GM23338 (cell line): ENCODE measurements around the gene ZNF592. TPM values are rescaled to one million over a fixed set of nuclear protein-coding genes. Genes with fewer than 3 reads are reported as not detected.

Experiments used
- ATAC-seq: fragments of 200-7000 bp; cut with Tn5 transposase; 3 replicates; pipeline ENCODE4 v1.9.1; 2020
- DNase-seq: peaks from one replicate; pipeline ENCODE4 v3.0.0-alpha.2; 2015; ENCODE audit warnings: low spot score
- H2AFZ ChIP-seq: fragments of 200-600 bp; sonication (generic); 2 replicates; pipeline ENCODE4 v1.8.0; 2016; ENCODE audit warnings: antibody characterized with exemption, mild to moderate bottlenecking, moderate library complexity
- H3F3A ChIP-seq: fragments of 200-600 bp; sonication (generic); replicated peaks from 2 replicates; pipeline ENCODE4 v1.8.0; 2017; ENCODE audit warnings: antibody characterized with exemption, mixed run types, low read depth
- H3K27ac ChIP-seq: fragments of 200-600 bp; sonication (generic); 2 replicates; pipeline ENCODE4 v1.6.1; 2016; ENCODE audit warnings: low read depth
- H3K27me3 ChIP-seq: fragments of 200-600 bp; sonication (generic); 2 replicates; pipeline ENCODE4 v1.8.0; 2016; ENCODE audit warnings: mild to moderate bottlenecking, mixed run types, moderate library complexity; ENCODE audit not compliant: insufficient read depth
- H3K36me3 ChIP-seq: fragments of 200-600 bp; sonication (generic); 2 replicates; pipeline ENCODE4 v1.8.0; 2016; ENCODE audit warnings: mild to moderate bottlenecking; ENCODE audit not compliant: insufficient read depth
- H3K4me1 ChIP-seq: fragments of 200-600 bp; sonication (generic); 2 replicates; pipeline ENCODE4 v1.8.0; 2016; ENCODE audit warnings: mild to moderate bottlenecking, moderate library complexity; ENCODE audit not compliant: insufficient read depth
- H3K4me2 ChIP-seq: fragments of 200-600 bp; sonication (generic); 2 replicates; pipeline ENCODE4 v1.7.1; 2017; ENCODE audit warnings: mixed run types
- H3K4me3 ChIP-seq: fragments of 200-600 bp; sonication (generic); 2 replicates; pipeline ENCODE4 v1.6.1; 2016; ENCODE audit warnings: mixed run types
- H3K79me2 ChIP-seq: fragments of 200-600 bp; sonication (generic); replicated peaks from 2 replicates; pipeline ENCODE4 v1.8.0; 2017; ENCODE audit warnings: mild to moderate bottlenecking; ENCODE audit not compliant: insufficient read depth
- H3K9me2 ChIP-seq: fragments of 200-600 bp; sonication (generic); 2 replicates; pipeline ENCODE4 v1.8.0; 2017; ENCODE audit not compliant: insufficient read depth
- H4K20me1 ChIP-seq: fragments of 200-600 bp; sonication (generic); replicated peaks from 2 replicates; pipeline ENCODE4 v1.8.0; 2017; ENCODE audit warnings: mild to moderate bottlenecking; ENCODE audit not compliant: insufficient read depth
- H3K27ac Mint-ChIP-seq: 2 replicates; pipeline ENCODE4 v1.8.0; 2020; ENCODE audit warnings: inconsistent platforms, mild to moderate bottlenecking, moderate library complexity, mixed read lengths
- H3K27me3 Mint-ChIP-seq: 3 replicates; pipeline ENCODE4 v1.8.0; 2022; ENCODE audit warnings: low read depth, mild to moderate bottlenecking, moderate library complexity, mixed read lengths, inconsistent platforms; ENCODE audit not compliant: insufficient read depth, poor library complexity
- H3K36me3 Mint-ChIP-seq: 3 replicates; pipeline ENCODE4 v1.8.0; 2021; ENCODE audit warnings: low read depth, mild to moderate bottlenecking, inconsistent platforms, moderate library complexity, mixed read lengths
- H3K4me1 Mint-ChIP-seq: 3 replicates; pipeline ENCODE4 v1.8.0; 2020; ENCODE audit warnings: mild to moderate bottlenecking, inconsistent platforms, mixed read lengths
- H3K4me3 Mint-ChIP-seq: 3 replicates; pipeline ENCODE4 v1.8.0; 2021; ENCODE audit warnings: moderate library complexity, mild to moderate bottlenecking, inconsistent platforms, mixed read lengths
- H3K9me3 Mint-ChIP-seq: 3 replicates; pipeline ENCODE4 v1.8.0; 2020; ENCODE audit warnings: moderate library complexity, mild to moderate bottlenecking, inconsistent platforms, mixed read lengths
- CREB1 ChIP-seq: fragments of 250-450 bp; sonication (Bioruptor Pico); IDR thresholded peaks from 2 replicates; pipeline ENCODE4 v1.5.0; 2020; ENCODE audit warnings: low read depth, mild to moderate bottlenecking, moderate library complexity
- EZH2 ChIP-seq: fragments of 200-600 bp; sonication (generic); IDR thresholded peaks from one replicate; pipeline ENCODE4 v1.8.0; 2017; ENCODE audit warnings: antibody characterized with exemption, mild to moderate bottlenecking, low read depth; ENCODE audit not compliant: unreplicated experiment
- EZH2phosphoT487 ChIP-seq: fragments of 200-600 bp; sonication (generic); IDR thresholded peaks from one replicate; pipeline ENCODE4 v1.8.1; 2018; ENCODE audit warnings: antibody characterized with exemption; ENCODE audit not compliant: unreplicated experiment
- JUNB ChIP-seq: IDR thresholded peaks from one replicate; pipeline ENCODE4 v1.6.1; 2016; ENCODE audit warnings: antibody characterized with exemption; ENCODE audit not compliant: unreplicated experiment
- NANOG ChIP-seq: IDR thresholded peaks from 2 replicates; pipeline ENCODE4 v1.6.1; 2016; ENCODE audit warnings: antibody characterized with exemption, borderline replicate concordance
- POLR2AphosphoS5 ChIP-seq: IDR thresholded peaks from 2 replicates; pipeline ENCODE4 v1.6.1; 2016; ENCODE audit warnings: antibody characterized with exemption, low read depth
- STAT1 ChIP-seq: IDR thresholded peaks from one replicate; pipeline ENCODE4 v1.6.1; 2016; ENCODE audit warnings: antibody characterized with exemption; ENCODE audit not compliant: unreplicated experiment
- ZNF114 ChIP-seq: fragments of 250-450 bp; sonication (Bioruptor Pico); IDR thresholded peaks from 2 replicates; pipeline ENCODE4 v1.5.0; 2020; ENCODE audit warnings: mild to moderate bottlenecking, moderate library complexity
- ZNF331 ChIP-seq: fragments of 250-450 bp; sonication (Bioruptor Pico); IDR thresholded peaks from 2 replicates; pipeline ENCODE4 v1.5.0; 2020; ENCODE audit warnings: low read depth, mild to moderate bottlenecking, moderate library complexity
- polyA plus RNA-seq: library from polyadenylated mRNA; unstranded; fragments of >200 nt; fragmentation: Nextera tagmentation; extraction: Ambion mirVana; gene quantifications from 2 replicates; pipeline ENCODE4 v1.2.1, GENCODE V29; 2016
- total RNA-seq: library from RNA; depleted of rRNA; stranded (reverse); fragments of >200 nt; shearing (Covaris generic); gene quantifications from 2 replicates; pipeline ENCODE4 v1.2.3, GENCODE V29; 2014
- TF ChIP-seq, protein P1 (sequence below): IDR thresholded peaks from 2 replicates; pipeline ENCODE4 v1.6.1; 2016; ENCODE audit warnings: antibody characterized with exemption
- TF ChIP-seq, protein P2 (sequence below), 2 experiments: fragments of 200-600 bp in 1 of 2; sonication (generic) in 1 of 2; conservative IDR thresholded peaks; 2 replicates each; pipeline versions ENCODE4 v1.5.1 to v1.6.1; 2016 to 2017; ENCODE audit warnings: antibody characterized with exemption in 2 of 2, low read depth in 2 of 2, mild to moderate bottlenecking in 2 of 2, moderate library complexity in 1 of 2
- TF ChIP-seq, protein P3 (sequence below): IDR thresholded peaks from one replicate; pipeline ENCODE4 v1.6.1; 2018; ENCODE audit warnings: antibody characterized with exemption; ENCODE audit not compliant: unreplicated experiment
- TF ChIP-seq, protein P4 (sequence below): fragments of 250-450 bp; sonication (Bioruptor Pico); IDR thresholded peaks from 2 replicates; pipeline ENCODE4 v1.5.0; 2020; ENCODE audit warnings: mild to moderate bottlenecking, moderate library complexity

ZNF592 gene
- total and polyA plus RNA-seq, 2 experiments from 2014 or later = 4.4 to 21.4 TPM

DNA sequence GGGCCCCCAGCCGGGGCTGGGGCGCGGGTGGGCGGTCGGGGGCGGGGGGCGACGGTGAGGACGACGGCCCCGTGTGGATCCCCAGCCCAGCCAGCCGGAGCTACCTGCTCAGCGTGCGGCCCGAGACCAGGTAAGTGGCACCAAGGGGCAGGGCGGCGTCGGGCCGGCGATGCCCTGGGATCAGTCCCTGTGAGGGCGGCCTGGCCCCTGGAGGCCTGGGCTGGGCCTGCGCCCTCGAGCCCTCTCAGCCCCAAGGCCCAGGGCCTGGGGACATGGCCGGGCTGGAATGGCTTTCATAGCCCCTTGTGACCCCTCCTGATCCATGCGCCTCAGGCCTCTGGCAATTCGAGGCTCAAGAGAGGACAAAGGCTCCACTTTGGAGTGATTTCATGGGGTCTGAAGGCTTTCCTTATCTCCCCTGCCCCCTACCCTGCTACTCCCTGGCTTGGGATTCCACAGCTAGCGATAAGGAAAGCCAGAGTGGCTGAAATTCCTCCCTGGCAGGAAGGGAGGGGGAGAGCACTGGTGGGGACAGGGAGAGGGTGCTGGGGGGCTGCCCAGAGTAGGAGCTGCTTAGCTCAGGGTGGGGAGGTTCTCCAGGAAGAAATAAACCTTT lies 69.2 kb downstream of the ZNF592 start:
- no peak overlapping the region for H3K27ac Mint-ChIP-seq
- DNase-seq (peak; percentile 75), ATAC-seq (peak; percentile 76)
- peaks cover 21% of the 10 kb centered on the region for H3K79me2 ChIP-seq
- H3K36me3 Mint-ChIP-seq = peaks cover 9% of the 10 kb centered on the region
- no peaks in the 10 kb centered on the region for H3K36me3 ChIP-seq
- no peaks in the 10 kb centered on the region; the same call in none of the 2 replicates for H4K20me1 ChIP-seq
- H3K9me3 Mint-ChIP-seq = no peaks in the 10 kb centered on the region
- H3K27me3 ChIP-seq = peaks cover 5% of the 10 kb centered on the region; the same call in 1 of the 2 replicates
- peaks cover 12% of the 10 kb centered on the region for H3K27me3 Mint-ChIP-seq
- peak overlapping the region; percentile 87 for H2AFZ ChIP-seq
- H3K4me1 Mint-ChIP-seq = peaks cover 36% of the 10 kb centered on the region
- H3F3A ChIP-seq = 0 out of 2 replicates have a peak, but pooled peaks cover 5% of the 10 kb centered on the region
- no peaks in the 10 kb centered on the region for H3K9me2 ChIP-seq
- peak overlapping the region; percentile 52 for H3K4me3 ChIP-seq
- H3K4me3 Mint-ChIP-seq = peak overlapping the region; percentile 75
- TF ChIP-seq JUNB (no peak), NANOG (no peak), EZH2 (no peak), STAT1 (no peak), ZNF114 (CRISPR knock-in tag) (no peak), CREB1 (CRISPR knock-in tag) (no peak), ZNF331 (no peak), POLR2AphosphoS5 (no peak; the same call in 1 of the 2 replicates), EZH2phosphoT487 (no peak)
- TF ChIP-seq, protein P1, sequence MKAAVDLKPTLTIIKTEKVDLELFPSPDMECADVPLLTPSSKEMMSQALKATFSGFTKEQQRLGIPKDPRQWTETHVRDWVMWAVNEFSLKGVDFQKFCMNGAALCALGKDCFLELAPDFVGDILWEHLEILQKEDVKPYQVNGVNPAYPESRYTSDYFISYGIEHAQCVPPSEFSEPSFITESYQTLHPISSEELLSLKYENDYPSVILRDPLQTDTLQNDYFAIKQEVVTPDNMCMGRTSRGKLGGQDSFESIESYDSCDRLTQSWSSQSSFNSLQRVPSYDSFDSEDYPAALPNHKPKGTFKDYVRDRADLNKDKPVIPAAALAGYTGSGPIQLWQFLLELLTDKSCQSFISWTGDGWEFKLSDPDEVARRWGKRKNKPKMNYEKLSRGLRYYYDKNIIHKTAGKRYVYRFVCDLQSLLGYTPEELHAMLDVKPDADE = no peak
- TF ChIP-seq, protein P2, sequence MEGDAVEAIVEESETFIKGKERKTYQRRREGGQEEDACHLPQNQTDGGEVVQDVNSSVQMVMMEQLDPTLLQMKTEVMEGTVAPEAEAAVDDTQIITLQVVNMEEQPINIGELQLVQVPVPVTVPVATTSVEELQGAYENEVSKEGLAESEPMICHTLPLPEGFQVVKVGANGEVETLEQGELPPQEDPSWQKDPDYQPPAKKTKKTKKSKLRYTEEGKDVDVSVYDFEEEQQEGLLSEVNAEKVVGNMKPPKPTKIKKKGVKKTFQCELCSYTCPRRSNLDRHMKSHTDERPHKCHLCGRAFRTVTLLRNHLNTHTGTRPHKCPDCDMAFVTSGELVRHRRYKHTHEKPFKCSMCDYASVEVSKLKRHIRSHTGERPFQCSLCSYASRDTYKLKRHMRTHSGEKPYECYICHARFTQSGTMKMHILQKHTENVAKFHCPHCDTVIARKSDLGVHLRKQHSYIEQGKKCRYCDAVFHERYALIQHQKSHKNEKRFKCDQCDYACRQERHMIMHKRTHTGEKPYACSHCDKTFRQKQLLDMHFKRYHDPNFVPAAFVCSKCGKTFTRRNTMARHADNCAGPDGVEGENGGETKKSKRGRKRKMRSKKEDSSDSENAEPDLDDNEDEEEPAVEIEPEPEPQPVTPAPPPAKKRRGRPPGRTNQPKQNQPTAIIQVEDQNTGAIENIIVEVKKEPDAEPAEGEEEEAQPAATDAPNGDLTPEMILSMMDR (conservative IDR thresholded peaks at IDR 0.05; ENCODE audit: low read depth in 2 of 2) = no peak
- TF ChIP-seq, protein P3, sequence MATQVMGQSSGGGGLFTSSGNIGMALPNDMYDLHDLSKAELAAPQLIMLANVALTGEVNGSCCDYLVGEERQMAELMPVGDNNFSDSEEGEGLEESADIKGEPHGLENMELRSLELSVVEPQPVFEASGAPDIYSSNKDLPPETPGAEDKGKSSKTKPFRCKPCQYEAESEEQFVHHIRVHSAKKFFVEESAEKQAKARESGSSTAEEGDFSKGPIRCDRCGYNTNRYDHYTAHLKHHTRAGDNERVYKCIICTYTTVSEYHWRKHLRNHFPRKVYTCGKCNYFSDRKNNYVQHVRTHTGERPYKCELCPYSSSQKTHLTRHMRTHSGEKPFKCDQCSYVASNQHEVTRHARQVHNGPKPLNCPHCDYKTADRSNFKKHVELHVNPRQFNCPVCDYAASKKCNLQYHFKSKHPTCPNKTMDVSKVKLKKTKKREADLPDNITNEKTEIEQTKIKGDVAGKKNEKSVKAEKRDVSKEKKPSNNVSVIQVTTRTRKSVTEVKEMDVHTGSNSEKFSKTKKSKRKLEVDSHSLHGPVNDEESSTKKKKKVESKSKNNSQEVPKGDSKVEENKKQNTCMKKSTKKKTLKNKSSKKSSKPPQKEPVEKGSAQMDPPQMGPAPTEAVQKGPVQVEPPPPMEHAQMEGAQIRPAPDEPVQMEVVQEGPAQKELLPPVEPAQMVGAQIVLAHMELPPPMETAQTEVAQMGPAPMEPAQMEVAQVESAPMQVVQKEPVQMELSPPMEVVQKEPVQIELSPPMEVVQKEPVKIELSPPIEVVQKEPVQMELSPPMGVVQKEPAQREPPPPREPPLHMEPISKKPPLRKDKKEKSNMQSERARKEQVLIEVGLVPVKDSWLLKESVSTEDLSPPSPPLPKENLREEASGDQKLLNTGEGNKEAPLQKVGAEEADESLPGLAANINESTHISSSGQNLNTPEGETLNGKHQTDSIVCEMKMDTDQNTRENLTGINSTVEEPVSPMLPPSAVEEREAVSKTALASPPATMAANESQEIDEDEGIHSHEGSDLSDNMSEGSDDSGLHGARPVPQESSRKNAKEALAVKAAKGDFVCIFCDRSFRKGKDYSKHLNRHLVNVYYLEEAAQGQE = no peak
- TF ChIP-seq, protein P4, sequence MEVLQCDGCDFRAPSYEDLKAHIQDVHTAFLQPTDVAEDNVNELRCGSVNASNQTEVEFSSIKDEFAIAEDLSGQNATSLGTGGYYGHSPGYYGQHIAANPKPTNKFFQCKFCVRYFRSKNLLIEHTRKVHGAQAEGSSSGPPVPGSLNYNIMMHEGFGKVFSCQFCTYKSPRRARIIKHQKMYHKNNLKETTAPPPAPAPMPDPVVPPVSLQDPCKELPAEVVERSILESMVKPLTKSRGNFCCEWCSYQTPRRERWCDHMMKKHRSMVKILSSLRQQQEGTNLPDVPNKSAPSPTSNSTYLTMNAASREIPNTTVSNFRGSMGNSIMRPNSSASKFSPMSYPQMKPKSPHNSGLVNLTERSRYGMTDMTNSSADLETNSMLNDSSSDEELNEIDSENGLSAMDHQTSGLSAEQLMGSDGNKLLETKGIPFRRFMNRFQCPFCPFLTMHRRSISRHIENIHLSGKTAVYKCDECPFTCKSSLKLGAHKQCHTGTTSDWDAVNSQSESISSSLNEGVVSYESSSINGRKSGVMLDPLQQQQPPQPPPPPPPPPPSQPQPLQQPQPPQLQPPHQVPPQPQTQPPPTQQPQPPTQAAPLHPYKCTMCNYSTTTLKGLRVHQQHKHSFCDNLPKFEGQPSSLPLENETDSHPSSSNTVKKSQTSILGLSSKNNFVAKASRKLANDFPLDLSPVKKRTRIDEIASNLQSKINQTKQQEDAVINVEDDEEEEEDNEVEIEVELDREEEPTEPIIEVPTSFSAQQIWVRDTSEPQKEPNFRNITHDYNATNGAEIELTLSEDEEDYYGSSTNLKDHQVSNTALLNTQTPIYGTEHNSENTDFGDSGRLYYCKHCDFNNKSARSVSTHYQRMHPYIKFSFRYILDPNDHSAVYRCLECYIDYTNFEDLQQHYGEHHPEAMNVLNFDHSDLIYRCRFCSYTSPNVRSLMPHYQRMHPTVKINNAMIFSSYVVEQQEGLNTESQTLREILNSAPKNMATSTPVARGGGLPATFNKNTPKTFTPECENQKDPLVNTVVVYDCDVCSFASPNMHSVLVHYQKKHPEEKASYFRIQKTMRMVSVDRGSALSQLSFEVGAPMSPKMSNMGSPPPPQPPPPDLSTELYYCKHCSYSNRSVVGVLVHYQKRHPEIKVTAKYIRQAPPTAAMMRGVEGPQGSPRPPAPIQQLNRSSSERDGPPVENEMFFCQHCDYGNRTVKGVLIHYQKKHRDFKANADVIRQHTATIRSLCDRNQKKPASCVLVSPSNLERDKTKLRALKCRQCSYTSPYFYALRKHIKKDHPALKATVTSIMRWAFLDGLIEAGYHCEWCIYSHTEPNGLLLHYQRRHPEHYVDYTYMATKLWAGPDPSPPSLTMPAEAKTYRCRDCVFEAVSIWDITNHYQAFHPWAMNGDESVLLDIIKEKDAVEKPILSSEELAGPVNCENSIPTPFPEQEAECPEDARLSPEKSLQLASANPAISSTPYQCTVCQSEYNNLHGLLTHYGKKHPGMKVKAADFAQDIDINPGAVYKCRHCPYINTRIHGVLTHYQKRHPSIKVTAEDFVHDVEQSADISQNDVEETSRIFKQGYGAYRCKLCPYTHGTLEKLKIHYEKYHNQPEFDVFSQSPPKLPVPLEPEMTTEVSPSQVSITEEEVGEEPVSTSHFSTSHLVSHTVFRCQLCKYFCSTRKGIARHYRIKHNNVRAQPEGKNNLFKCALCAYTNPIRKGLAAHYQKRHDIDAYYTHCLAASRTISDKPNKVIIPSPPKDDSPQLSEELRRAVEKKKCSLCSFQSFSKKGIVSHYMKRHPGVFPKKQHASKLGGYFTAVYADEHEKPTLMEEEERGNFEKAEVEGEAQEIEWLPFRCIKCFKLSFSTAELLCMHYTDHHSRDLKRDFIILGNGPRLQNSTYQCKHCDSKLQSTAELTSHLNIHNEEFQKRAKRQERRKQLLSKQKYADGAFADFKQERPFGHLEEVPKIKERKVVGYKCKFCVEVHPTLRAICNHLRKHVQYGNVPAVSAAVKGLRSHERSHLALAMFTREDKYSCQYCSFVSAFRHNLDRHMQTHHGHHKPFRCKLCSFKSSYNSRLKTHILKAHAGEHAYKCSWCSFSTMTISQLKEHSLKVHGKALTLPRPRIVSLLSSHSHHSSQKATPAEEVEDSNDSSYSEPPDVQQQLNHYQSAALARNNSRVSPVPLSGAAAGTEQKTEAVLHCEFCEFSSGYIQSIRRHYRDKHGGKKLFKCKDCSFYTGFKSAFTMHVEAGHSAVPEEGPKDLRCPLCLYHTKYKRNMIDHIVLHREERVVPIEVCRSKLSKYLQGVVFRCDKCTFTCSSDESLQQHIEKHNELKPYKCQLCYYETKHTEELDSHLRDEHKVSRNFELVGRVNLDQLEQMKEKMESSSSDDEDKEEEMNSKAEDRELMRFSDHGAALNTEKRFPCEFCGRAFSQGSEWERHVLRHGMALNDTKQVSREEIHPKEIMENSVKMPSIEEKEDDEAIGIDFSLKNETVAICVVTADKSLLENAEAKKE (CRISPR knock-in tag) = no peak
- H3K27ac ChIP-seq = peak overlapping the region; percentile 78; the same call in 1 of the 2 replicates
- H3K4me2 ChIP-seq = peak overlapping the region; percentile 80
- peaks cover 17% of the 10 kb centered on the region for H3K4me1 ChIP-seq
